Ovary (tissue), 3 donors: ENCODE measurements around the gene TMEFF1.

Experiments used
- POLR2A ChIP-seq: fragments of 450-650 bp; IDR thresholded peaks from one replicate; pipeline ENCODE4 v1.6.1; 2017; ENCODE audit warnings: antibody characterized with exemption, mild to moderate bottlenecking, moderate library complexity
- TF ChIP-seq, protein P1 (sequence below), 3 donors: fragments of 450-650 bp in 2 of 3; fragments of 200-600 bp in 1 of 3; IDR thresholded peaks; one replicate each; pipeline versions ENCODE4 v1.5.1 to v1.8.0; 2016 to 2022; ENCODE audit warnings: antibody characterized with exemption in 3 of 3, mild to moderate bottlenecking in 1 of 3
- donor health status: DM: no; HTN: no; CAD: no.

DNA sequence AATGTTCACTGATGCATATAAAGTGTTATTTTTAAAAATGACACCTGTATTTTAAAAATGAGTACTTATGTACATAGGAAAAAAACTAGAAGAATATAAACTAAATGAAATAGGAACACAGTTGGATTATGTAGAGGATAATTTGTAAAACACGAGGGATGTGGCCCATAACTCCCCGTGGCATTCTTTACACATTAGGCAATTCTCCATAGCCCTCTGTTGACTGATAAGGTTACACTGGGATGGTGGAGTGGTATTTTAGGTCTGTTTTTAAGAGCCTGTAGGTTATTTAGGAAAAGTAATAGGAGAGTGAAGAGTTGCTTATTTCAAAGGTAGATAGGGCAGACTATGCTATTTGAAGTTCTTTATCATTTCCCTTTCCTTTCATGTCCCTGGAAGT, 106.7 kb downstream of the TMEFF1 start:
- TF ChIP-seq, protein P1, sequence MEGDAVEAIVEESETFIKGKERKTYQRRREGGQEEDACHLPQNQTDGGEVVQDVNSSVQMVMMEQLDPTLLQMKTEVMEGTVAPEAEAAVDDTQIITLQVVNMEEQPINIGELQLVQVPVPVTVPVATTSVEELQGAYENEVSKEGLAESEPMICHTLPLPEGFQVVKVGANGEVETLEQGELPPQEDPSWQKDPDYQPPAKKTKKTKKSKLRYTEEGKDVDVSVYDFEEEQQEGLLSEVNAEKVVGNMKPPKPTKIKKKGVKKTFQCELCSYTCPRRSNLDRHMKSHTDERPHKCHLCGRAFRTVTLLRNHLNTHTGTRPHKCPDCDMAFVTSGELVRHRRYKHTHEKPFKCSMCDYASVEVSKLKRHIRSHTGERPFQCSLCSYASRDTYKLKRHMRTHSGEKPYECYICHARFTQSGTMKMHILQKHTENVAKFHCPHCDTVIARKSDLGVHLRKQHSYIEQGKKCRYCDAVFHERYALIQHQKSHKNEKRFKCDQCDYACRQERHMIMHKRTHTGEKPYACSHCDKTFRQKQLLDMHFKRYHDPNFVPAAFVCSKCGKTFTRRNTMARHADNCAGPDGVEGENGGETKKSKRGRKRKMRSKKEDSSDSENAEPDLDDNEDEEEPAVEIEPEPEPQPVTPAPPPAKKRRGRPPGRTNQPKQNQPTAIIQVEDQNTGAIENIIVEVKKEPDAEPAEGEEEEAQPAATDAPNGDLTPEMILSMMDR (IDR thresholded peaks at IDR 0.05) = no peak
- TF ChIP-seq POLR2A = no peak
